CD4-positive, alpha-beta T cell (primary cell): ENCODE results near the gene RGL1. TPM values are rescaled to one million over a fixed set of nuclear protein-coding genes. Genes with fewer than 3 reads are reported as not detected.

ENCODE experiments used
- ATAC-seq: fragments of 200-7000 bp; cut with Tn5 transposase; one replicate; pipeline ENCODE4 v1.10.0; 2022; ENCODE audit warnings: mild to moderate bottlenecking; ENCODE audit not compliant: poor library complexity
- CTCF ChIA-PET: fragments of 350-600 bp; sonication (Branson Sonifier 250); formaldehyde crosslinking; loops from one replicate; lab custom pipeline; 2021; ENCODE audit warnings: antibody characterized with exemption, inconsistent platforms; lab: Charles Lee
- POLR2A ChIA-PET: fragments of 350-600 bp; sonication (Branson Sonifier 250); formaldehyde crosslinking; loops from one replicate; lab custom pipeline; 2021; ENCODE audit warnings: antibody characterized with exemption, inconsistent platforms; lab: Charles Lee
- DNase-seq, 14 experiments: peaks; one replicate each; pipeline ENCODE4 v3.0.0-alpha.2; 2013 to 2020; ENCODE audit warnings: mixed read lengths in 2 of 14
- H3K27ac ChIP-seq, 2 donors: one replicate each; pipeline versions ENCODE4 v1.5.1 to v1.7.0; 2013; ENCODE audit warnings: low read length in 2 of 2, low read depth in 1 of 2, mild to moderate bottlenecking in 1 of 2
- H3K27me3 ChIP-seq, 2 experiments: 1 replicate in 1 of 2; 2 replicates in 1 of 2; pipeline versions ENCODE4 v1.6.1 to v1.7.0; 2013; ENCODE audit warnings: low read length in 2 of 2, control low read depth in 1 of 2, mild to moderate bottlenecking in 1 of 2, moderate library complexity in 1 of 2; ENCODE audit not compliant: insufficient read depth in 2 of 2, control insufficient read depth in 1 of 2
- H3K36me3 ChIP-seq: one replicate; pipeline ENCODE4 v1.6.1; 2013; ENCODE audit warnings: low read length, control low read depth; ENCODE audit not compliant: insufficient read depth
- H3K4me1 ChIP-seq: one replicate; pipeline ENCODE4 v1.6.1; 2013; ENCODE audit warnings: low read length, control low read depth; ENCODE audit not compliant: insufficient read depth
- H3K4me3 ChIP-seq: one replicate; pipeline ENCODE4 v1.5.1; 2013; ENCODE audit warnings: mild to moderate bottlenecking, low read length, moderate library complexity
- H3K9me3 ChIP-seq, 2 experiments: 1 replicate in 1 of 2; 2 replicates in 1 of 2; pipeline versions ENCODE4 v1.6.1 to v1.7.0; 2013; ENCODE audit warnings: low read length in 2 of 2, mild to moderate bottlenecking in 2 of 2, control low read depth in 1 of 2, moderate library complexity in 1 of 2; ENCODE audit not compliant: control insufficient read depth in 1 of 2, insufficient read depth in 1 of 2
- H3K27ac Mint-ChIP-seq: one replicate; pipeline ENCODE4 v1.8.0; 2020; ENCODE audit warnings: mixed read lengths
- H3K27me3 Mint-ChIP-seq: one replicate; pipeline ENCODE4 v1.8.0; 2021; ENCODE audit warnings: mixed read lengths
- H3K36me3 Mint-ChIP-seq: one replicate; pipeline ENCODE4 v1.8.0; 2021; ENCODE audit warnings: low read depth, mixed read lengths
- H3K4me1 Mint-ChIP-seq: one replicate; pipeline ENCODE4 v1.8.0; 2021; ENCODE audit warnings: low read depth, mixed read lengths
- H3K4me3 Mint-ChIP-seq: one replicate; pipeline ENCODE4 v1.8.0; 2020; ENCODE audit warnings: mild to moderate bottlenecking, mixed read lengths
- H3K9me3 Mint-ChIP-seq: one replicate; pipeline ENCODE4 v1.8.0; 2020; ENCODE audit warnings: mixed read lengths
- intact Hi-C, 2 experiments: fragments of 100-400 bp; cut with DNase I in 1 of 2; cut with micrococcal nuclease in 1 of 2; formaldehyde crosslinking; loops; one replicate each; pipeline versions ENCODE4 v1.15.1 to v1.9.0; 2023 to 2025; cut with DNase I, micrococcal nuclease
- total RNA-seq, 174 experiments: library from RNA in 2 of 174; stranded (reverse) in 2 of 174; gene quantifications; one replicate each; pipeline ENCODE4 v1.2.3 and lab custom pipeline; 2021 to 2026
- TF ChIP-seq, protein P1 (sequence below): fragments of 200-600 bp; IDR thresholded peaks from one replicate; pipeline ENCODE4 v1.8.0; 2022; ENCODE audit warnings: antibody characterized with exemption, mild to moderate bottlenecking

The RGL1 gene
- total RNA-seq, 2 experiments from 2014 or later: 1.2 to 1.8 TPM

DNA sequence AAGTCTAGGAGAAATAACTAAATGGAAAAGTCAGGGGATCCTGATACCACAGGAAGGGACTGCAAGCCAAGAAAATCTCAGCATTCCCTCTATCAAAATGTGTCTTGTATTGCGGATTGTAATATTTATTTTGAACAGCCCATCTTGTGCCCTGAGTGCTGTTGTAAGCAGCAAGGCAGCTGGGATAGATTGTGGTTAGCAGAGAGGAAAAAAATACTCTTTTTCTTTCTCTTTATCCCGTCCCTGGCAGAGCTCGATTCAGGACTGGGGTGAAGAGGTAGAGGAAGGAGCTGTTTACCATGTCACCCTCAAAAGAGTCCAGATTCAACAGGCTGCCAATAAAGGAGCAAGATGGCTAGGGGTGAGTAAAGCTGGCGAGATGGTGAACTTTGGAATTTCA, 1.2 kb downstream of the RGL1 start:
- H3K27me3 ChIP-seq: peaks cover 0 to 3% of the 10 kb centered on the region in 2 experiments
- H3K4me3 Mint-ChIP-seq: no peak overlapping the region
- ChIA-PET POLR2A (no interaction called here), CTCF (no interaction called here)
- peaks cover 17% of the 10 kb centered on the region for H3K4me1 Mint-ChIP-seq
- peaks cover 18% of the 10 kb centered on the region for H3K36me3 Mint-ChIP-seq
- intact Hi-C loops: no loop called here
- no peak overlapping the region for H3K4me3 ChIP-seq
- TF ChIP-seq, protein P1, sequence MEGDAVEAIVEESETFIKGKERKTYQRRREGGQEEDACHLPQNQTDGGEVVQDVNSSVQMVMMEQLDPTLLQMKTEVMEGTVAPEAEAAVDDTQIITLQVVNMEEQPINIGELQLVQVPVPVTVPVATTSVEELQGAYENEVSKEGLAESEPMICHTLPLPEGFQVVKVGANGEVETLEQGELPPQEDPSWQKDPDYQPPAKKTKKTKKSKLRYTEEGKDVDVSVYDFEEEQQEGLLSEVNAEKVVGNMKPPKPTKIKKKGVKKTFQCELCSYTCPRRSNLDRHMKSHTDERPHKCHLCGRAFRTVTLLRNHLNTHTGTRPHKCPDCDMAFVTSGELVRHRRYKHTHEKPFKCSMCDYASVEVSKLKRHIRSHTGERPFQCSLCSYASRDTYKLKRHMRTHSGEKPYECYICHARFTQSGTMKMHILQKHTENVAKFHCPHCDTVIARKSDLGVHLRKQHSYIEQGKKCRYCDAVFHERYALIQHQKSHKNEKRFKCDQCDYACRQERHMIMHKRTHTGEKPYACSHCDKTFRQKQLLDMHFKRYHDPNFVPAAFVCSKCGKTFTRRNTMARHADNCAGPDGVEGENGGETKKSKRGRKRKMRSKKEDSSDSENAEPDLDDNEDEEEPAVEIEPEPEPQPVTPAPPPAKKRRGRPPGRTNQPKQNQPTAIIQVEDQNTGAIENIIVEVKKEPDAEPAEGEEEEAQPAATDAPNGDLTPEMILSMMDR: no peak
- ATAC-seq: no peak
- peaks cover 0 to 12% of the 10 kb centered on the region in 2 experiments for H3K9me3 ChIP-seq
- H3K36me3 ChIP-seq: no peaks in the 10 kb centered on the region
- no peak overlapping the region for H3K27ac ChIP-seq
- H3K9me3 Mint-ChIP-seq: peaks cover 6% of the 10 kb centered on the region
- H3K27ac Mint-ChIP-seq: no peak overlapping the region
- peaks cover 37% of the 10 kb centered on the region for H3K27me3 Mint-ChIP-seq
- H3K4me1 ChIP-seq: peaks cover 12% of the 10 kb centered on the region
- no peak for DNase-seq

DNA sequence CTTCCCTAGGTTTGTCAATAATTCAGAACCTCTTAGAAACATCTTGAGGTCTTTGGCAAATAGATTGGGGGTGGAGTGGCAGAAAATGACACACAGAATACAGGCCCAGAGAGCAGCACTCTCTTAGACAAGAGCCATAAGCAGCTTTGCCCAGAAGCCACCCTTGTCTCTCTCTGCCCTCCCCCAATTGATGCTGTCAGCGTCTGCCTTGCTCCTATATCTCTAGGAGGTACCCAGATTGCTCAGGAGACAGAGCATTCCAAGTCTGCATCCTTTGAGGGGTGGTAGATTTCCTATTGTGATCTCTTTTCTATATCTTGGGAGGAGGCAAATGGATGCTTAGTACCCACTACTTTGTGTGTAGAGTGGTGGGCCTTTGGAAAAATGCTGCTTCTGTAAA, 1.8 kb downstream of the RGL1 start:
- no peak overlapping the region for H3K27ac Mint-ChIP-seq
- Histone ChIP-seq H3K27ac (no peak overlapping the region), H3K27me3 (peaks cover 0 to 3% of the 10 kb centered on the region in 2 experiments), H3K9me3 (peaks cover 0 to 6% of the 10 kb centered on the region in 2 experiments), H3K4me3 (no peak overlapping the region), H3K36me3 (no peaks in the 10 kb centered on the region), H3K4me1 (peaks cover 12% of the 10 kb centered on the region)
- CTCF ChIA-PET: no interaction called here
- peaks cover 17% of the 10 kb centered on the region for H3K4me1 Mint-ChIP-seq
- H3K9me3 Mint-ChIP-seq: peaks cover 4% of the 10 kb centered on the region
- H3K4me3 Mint-ChIP-seq: no peak overlapping the region
- H3K27me3 Mint-ChIP-seq: peaks cover 37% of the 10 kb centered on the region
- POLR2A ChIA-PET: no interaction called here
- ATAC-seq: no peak
- peaks cover 13% of the 10 kb centered on the region for H3K36me3 Mint-ChIP-seq
- no peak for DNase-seq
- intact Hi-C loops: no loop called here
- TF ChIP-seq, protein P1: no peak

DNA sequence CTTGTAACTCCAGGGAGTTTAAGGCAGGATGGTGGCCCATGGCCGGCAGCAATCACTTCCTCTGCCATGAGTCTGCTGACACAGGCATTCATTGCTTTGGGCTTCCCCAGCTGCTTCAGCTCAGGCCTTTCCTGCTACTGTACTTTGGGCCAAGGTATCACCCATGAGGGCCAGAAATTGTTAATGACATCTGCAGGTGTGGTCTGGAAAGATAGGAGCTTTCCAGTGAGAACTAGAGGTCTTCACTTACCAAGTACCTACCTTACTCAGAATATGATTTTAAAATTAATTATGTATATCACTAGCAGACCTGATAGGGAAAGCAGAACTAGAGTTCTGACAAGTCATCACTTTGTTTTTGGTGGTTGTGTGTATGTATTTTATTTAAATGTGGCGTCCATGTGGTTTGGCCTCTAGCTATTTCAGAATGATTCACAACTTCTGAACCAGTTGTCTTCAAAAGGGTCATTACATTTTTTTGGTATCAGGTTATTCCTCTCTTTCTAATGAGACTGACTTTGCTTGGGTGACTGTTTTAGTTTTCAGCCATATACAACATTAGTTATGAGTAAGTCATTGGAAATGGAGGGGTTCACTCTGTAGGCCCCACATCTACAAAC, 2.7 kb downstream of the RGL1 start:
- H3K9me3 Mint-ChIP-seq: no peaks in the 10 kb centered on the region
- ChIA-PET CTCF (no interaction called here), POLR2A (no interaction called here)
- H3K27me3 Mint-ChIP-seq: peaks cover 37% of the 10 kb centered on the region
- ATAC-seq (no peak), DNase-seq (peak in 2 of 14 experiments; percentile 34 to 43)
- intact Hi-C loops: no loop called here
- Histone ChIP-seq H3K9me3 (no peaks in the 10 kb centered on the region), H3K4me1 (peaks cover 12% of the 10 kb centered on the region), H3K4me3 (no peak overlapping the region), H3K36me3 (no peaks in the 10 kb centered on the region), H3K27ac (no peak overlapping the region), H3K27me3 (peaks cover 0 to 3% of the 10 kb centered on the region in 2 experiments)
- H3K36me3 Mint-ChIP-seq: peaks cover 8% of the 10 kb centered on the region
- no peak overlapping the region for H3K4me3 Mint-ChIP-seq
- no peak overlapping the region for H3K27ac Mint-ChIP-seq
- H3K4me1 Mint-ChIP-seq: peaks cover 17% of the 10 kb centered on the region
- TF ChIP-seq, protein P1: no peak
